GM19351 (cell line): ENCODE data around the gene TAOK2.
"Not testable (repeated sequence)": the region's sequence is repeated elsewhere in the genome, so short reads cannot be mapped to it uniquely, and the experiment has no call there.

Experiments
- ATAC-seq: cut with Tn5 transposase; IDR thresholded peaks from one replicate; pipeline ENCODE4 v1.9.1; 2021; ENCODE audit warnings: mild to moderate bottlenecking, moderate library complexity; ENCODE audit not compliant: unreplicated experiment

Gene TAOK2

GRCh38 chr16:29973384-29974246, at the start of gene TAOK2:
TSS of gene TAOK2 (plus strand) at chr16:29973868. CDS start at chr16:29977773, 3,905 bp downstream.
- ATAC-seq, result peak; percentile 92

DNA sequence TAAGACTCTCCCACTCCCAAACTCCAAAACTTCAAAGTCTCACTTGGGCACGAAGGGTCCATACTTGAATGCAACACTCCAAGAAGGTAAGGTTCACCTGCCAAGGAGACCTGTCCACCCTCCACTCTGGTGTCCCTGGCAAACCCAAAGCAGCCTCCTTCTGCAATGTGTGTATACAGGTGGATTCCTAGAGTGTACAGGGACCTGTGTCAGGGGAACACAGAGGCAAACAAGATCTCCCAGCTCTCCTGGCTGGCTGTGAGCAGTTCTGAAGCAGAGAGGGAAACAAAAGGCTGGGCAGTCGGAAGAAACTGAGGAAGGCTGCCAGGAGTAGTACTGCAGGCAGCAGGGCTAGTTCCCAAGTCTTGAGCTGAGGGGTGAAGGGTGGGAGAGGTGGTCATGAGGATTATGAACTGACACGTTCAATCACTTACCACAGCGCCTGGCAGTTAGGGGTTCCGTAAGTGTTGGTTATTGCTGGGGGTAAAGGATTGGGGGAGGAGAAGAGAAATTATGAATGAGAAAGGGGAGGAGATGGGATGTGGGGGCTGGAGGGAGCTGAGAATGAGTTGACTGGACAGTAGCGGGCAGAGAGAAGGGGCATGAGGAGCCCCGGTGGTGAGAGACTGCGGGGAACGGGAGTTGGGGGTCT, 48.4 kb upstream of the TAOK2 start:
- no peak for ATAC-seq

- peak; percentile 86 for ATAC-seq
These were observed 47.6 kb upstream of the TAOK2 start, which contains the start of gene KCTD13 for GRCh38 chr16:29925781-29926710. TSS of gene KCTD13 (minus strand) at chr16:29926226. CDS start at chr16:29926033, 193 bp downstream.

- no peak for ATAC-seq
These were observed 47.0 kb upstream of the TAOK2 start for GRCh38 chr16:29926711-29927052.

DNA sequence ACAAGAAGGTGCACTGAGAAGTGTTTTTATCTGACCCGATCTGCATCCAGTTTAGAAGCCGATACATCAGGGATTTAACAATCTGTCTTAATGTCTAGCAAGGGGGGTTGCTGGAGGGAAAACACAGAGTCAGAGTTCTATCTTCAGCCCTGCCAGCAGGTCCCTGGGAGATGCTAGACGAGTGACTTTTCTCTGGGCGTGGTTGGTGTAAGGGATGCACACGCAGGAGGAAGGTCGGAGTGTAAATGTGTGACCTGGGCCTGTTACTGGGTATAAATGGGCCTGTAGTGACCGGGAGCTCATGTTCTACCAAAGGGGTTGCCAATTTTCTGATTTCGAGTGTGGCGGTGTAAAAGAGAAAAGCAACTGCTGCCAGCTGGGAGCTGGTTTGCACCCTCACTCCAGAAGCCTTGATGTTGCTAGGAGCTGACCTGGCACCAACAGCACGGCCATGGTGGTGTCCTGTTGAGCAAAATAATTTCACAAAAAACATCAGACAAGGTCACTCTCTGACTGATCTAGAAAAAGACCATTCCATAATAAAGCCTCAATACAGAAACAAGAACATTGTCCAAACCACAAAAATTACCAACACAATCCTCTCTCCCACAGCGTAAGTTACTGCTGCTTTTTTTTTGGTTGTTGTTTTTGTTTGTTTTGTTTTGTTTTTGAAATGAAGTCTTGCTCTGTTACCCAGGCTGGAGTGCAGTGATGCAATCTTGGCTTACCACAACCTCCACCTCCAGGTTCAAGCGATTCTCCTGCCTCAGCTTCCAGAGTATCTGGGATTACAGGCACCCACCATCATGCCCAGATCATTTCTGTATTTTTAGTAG, 46.4 kb upstream of the TAOK2 start:
- no peak for ATAC-seq

DNA sequence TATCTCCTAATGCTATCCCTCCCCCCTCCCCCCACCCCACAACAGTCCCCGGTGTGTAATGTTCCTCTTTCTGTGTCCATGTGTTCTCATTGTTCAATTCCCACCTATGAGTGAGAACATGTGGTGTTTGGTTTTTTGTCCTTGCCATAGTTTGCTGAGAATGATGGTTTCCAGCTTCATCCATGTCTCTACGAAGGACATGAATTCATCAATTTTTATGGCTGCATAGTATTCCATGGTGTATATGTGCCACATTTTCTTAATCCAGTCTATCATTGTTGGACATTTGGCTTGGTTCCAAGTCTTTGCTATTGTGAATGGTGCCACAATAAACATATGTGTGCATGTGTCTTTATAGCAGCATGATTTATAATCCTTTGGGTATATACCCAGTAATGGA, 41.9 kb upstream of the TAOK2 start:
- not testable (repeated sequence) for ATAC-seq

DNA sequence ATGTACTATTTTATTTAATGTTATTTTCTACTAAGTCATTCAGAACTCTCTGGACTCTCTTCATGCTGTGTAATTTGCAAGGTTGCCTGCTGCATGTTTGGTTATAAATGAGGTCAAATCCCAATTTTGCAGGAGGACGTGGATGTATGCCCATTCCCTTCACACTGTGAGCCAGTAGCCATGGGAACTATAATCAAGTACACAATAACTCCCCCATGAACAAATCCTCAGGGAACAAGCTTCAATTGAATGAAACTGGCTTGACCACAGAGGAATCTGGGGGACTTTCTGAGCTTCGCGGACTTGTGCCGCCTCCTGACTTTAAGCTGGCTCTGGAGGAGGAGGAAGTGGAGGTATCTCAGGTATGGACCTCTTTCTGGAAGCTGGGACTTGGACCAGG, 33.0 kb upstream of the TAOK2 start:
- ATAC-seq, result no peak

- ATAC-seq, result no peak
These were observed 29.5 kb upstream of the TAOK2 start for GRCh38 chr16:29943846-29944799.

DNA sequence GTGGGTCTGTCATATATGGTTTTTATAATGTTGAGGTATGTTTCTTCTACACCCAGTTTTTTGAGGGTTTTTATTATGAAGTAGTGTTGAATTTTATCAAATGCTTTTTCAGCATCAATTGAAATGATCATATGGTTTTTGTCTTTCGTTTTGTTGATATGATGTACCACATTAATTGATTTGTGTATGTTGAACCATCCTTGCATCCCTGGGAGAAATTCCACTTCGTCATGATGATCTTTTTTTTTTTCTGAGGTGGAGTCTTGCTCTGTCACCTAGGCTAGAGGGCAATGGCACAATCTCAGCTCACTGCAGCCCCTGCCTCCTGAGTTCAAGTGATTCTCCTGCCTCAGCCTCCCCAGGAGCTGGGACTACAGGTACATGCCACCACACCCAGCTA, 25.8 kb upstream of the TAOK2 start:
- no peak for ATAC-seq

- no peak for ATAC-seq
These were observed 22.7 kb upstream of the TAOK2 start for GRCh38 chr16:29950806-29951461.

DNA sequence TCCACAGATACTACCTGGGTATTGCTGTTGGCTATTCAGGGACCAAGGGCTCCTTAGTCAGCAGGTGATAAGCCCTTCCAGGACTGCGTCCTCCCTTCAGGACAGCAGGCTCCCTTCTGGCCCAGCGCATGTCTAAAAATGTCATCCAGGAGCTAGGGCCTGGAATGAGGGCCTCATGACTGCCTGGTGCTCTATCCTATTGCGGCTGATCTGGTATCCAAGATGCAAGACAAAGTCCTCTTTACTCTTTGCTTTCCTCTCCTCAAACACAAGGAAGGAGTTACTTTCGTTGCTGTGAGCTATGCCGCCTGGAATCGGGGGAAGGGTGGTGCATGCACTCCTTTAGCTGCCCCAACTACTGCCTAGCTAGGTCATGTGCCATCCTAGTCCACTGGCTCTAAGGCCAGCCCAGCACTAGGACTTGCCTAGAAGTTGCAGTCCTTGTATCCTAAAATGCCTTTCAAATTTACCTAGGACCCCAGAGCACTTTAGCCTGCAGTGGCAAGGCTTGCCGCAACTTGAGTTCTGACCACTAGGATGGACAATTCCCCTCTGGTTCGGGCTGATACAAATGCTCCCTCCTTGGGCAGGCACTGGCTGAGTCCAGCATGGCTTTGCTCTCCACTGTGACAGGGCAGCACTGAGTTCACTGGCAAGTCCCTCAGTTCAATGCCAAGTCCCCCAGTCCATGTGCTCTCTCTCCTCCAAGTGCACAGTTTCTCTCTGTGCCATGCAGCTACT, 21.9 kb upstream of the TAOK2 start:
- no peak for ATAC-seq

GRCh38 chr16:29958756-29959155, 14.9 kb upstream of the TAOK2 start:
- ATAC-seq, result no peak

- no peak for ATAC-seq
These were observed 14.4 kb upstream of the TAOK2 start for GRCh38 chr16:29959293-29959692.

DNA sequence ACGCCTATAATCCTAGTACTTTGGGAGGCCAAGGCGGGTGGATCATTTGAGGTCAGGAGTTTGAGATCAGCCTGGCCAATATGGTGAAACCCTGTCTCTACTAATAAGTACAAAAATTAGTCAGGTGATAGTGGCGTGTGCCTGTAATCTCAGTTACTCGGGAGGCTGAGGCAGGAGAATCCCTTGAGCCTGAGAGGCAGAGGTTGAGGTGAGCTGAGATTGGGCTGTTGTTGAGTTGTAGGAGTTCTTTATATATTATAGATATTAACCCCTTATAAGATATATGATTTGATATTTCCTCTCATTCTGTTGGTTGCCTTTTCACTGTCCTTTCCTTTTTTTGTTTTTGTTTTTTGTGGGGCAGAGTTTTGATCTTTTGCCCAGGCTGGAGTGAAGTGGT, 13.8 kb upstream of the TAOK2 start:
- ATAC-seq, result not testable (repeated sequence)

DNA sequence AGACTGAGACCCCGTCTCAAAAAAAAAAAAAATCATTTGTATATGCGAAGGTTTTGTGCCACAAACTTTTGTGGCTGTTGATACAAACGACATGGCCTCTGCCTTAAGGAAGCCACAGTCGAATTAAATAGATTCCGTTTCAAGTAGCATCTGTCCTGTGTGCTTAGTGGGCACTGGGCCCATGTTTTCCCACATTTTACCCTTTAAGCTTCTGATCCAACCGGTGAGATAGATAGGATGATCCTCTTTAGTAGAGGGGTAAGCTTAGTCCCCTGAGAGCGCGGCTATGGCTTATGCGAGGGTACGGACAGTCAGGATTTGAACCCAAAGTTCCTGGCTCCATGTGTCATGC, 12.6 kb upstream of the TAOK2 start:
- no peak for ATAC-seq

GRCh38 chr16:29961479-29962343, 12.0 kb upstream of the TAOK2 start, which contains the start of gene TMEM219:
TSS of gene TMEM219 (plus strand) at chr16:29962079. CDS start at chr16:29963144, 1,065 bp downstream.
- ATAC-seq, result peak; percentile 79
